Forelimb muscle (tissue), 1 donor: ENCODE data around the gene MAP3K14. TPM values are rescaled to one million over a fixed set of nuclear protein-coding genes. Genes with fewer than 3 reads are reported as not detected.

Experiments used
- DNase-seq: peaks from one replicate; pipeline ENCODE4 v3.0.0-alpha.2; 2013; ENCODE audit warnings: low read depth
- polyA plus RNA-seq: library from polyadenylated mRNA; unstranded; fragments of 120-200 nt; gene quantifications from one replicate; pipeline ENCODE4 v1.2.1, GENCODE V29; 2013; ENCODE audit not compliant: insufficient read length

Gene MAP3K14
- polyA plus RNA-seq, 1 donor, result 8.4 TPM

DNA sequence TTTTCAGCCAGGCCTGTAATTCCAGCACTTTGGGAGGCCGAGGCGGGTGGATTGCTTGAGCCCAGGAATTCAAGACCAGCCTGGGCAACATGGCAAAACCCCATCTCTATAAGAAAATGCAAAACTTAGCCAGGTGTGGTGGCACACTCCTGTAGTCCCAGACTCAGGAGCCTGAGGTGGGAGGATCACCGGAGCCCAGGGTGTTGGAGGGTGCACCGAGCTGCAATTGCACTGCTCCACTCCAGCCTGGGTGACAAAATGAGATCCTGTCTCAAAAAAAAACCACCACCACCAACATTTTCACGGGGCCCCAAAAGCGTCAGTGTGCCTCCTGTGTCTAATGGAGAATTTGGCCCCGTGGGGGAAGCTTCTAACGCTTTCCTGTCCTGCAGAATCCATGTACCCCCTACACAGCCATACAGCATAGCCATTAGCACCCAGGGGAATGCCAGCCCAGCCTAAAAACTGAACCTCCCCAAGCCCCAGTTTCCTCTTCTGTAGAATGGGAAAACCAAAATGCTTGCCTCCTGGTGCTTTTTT, 22.2 kb upstream of the MAP3K14 start:
- no peak for DNase-seq

DNA sequence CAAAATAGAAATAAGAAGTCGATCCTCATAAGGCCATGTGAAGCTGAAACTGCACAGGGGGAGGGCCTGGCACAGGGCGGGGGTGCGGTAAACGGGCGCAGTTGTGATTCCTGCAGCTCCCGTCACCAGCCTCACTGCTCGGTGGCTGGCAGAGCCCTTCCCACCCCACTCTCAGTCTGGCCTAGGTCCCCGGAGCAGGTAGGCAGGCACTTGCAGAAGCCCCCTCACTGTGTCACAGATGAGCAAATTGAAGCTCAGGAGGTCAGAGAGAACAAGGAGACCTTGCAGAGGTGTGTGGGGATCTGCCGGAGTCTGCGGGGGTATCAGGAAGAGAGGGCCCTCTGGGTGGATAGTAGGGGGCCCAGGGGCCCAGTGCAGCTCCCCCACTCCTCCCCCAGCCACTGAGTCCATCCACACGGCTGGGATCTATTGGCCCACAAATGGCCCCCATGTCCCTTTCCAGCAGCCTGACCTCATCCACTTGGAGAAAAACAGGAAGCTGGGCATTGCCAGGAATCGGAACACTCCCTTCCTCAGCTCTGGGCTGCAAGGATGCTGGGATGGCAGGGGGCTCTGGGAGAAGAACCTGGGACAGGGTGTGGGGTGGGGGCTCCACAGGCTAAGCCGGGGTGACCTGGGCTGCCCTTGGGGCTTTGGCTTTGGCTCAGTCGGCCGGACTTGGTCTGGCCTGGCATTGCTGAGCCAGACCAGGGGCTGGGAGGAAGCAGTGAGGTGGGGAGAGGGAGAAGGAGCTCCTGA, 21.4 kb upstream of the MAP3K14 start:
- no peak for DNase-seq

DNA sequence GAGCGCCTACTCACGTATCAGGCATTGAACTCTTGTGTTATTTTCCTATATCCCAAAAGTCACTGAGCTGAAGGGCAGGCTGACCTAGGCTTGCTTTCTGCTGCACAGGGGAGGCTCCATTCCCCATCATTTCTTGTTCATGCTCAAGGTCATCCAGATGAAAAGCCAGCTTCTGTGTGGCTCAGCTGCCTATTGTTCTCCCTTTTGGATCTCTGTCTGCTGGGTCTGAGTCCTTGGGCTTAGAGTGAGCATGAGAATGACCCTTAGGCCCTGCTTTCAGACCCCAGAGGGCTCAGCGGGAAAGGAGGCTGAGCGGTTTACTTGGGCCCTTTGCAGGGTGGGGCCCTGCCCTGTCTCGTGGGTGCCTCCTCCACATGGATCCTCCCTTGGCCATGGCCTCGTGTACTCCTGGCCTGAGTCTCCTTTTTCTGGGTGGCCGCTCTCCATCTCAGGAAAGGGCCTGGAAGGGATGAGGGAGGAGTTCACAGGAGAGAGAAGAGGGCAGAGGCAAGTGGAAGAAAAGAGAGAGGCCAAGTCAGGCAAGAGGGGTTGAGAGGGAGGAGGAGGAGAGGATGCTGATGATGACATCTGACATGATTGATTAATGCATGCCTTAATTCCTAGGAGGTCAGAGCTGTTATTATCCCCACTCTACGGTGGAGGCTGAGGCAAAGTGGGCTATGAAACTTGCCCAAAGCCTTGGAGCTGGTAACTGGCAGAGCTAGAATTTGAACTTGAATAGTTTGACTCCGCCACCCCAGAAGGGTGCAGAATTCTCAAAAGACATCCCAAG, 19.8 kb upstream of the MAP3K14 start:
- DNase-seq, result no peak

DNA sequence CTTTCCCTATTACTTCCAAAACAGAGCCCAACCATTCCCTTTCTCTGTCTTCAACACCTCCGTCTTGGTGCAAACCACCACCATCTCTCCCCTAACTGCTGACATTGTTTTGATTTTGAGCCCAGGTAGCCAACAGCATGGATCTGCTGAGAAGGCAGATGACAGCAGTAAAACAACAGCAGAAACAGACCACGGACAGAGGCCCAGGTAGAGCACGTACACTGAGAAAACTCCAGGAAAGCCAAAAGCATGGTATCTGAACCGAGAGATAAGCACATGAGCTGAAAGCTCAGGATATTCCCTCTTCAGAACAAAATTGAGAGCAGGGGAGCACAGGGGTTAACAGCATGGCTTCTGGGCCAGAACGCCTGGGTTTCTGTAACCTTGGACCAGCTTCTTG, 18.9 kb upstream of the MAP3K14 start:
- DNase-seq, result no peak

DNA sequence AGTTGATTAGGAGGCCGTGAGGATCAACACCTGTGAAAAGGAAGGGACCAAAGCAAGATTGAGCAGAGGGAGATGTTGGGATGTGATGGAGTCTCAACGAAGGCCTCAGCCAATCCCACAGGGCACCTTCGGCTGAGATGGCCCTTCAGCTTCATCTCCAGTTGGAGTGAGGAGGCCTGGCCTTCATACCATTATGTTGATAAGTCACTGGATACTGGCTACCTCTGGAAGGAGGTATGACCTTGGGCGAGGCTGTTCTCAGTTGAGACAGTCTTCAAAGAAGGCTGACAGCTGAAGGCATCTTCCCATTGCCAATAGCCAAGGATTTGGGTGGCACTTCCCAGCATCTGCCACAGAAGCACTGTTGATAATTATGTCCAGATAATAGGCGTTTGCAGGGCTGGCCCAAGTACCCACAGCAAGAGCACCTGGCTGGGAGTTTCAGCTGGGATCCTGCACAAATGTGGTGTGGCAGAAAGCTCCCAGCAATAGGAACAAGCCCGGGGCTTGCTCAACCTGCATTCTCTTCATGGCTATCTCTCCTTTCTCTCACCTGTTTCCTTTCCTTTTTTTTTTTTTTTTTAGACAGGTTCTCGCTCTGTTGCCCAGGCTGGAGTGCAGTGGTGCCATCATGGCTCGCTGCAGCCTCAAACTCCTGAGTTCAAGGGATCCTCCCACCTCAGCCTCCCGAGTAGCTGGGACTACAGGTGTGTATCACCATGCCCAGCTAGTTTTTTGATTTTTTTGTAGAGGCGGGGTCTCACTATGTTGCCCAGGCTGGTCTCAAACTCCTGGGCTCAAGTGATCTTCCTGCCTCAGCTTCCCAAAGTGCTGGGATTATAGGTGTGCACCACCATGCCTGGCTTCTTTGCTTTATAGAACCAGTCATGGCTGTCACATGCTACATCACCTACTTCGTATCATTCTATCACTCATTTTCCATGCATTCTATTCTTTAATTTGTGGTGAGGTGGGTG, 18.2 kb upstream of the MAP3K14 start:
- DNase-seq, result no peak

DNA sequence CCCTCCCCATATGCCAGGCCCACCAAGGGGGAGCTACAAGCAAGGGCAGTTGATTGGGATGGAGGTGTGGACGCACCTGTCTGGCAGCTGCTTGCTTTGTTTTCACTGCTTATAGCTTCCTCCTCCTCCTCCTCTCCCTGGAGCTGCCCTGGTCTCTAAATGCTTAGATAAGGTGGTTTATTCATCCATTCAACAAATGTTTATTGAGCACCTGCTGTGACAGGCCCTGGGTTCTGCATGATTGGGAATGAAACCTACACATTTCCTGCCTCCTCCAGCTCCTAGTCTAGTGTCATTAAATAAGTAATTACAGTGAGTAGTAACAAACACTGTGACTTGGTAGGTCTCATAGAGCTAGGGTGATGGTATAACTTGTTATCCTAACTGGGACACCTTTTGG, 17.4 kb upstream of the MAP3K14 start:
- DNase-seq, result no peak

DNA sequence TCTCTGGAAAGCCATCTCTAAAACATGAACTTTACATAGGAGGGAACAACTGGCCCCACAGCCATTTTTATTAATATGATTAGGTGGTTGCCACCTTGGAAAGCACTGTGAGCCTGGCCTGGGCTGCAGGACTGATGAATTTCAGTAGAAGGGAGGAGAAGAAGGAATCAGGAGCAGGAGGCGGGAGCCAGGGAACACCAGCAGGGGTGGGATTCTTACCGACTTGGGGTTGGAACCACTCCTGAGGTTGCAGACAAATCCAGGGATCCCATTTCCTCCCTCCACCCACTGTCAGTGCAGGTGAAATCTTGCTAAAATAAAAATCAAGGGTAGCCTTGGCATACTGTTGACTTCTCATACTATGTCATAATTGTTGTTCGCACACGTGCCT, 16.9 kb upstream of the MAP3K14 start:
- DNase-seq, result no peak

DNA sequence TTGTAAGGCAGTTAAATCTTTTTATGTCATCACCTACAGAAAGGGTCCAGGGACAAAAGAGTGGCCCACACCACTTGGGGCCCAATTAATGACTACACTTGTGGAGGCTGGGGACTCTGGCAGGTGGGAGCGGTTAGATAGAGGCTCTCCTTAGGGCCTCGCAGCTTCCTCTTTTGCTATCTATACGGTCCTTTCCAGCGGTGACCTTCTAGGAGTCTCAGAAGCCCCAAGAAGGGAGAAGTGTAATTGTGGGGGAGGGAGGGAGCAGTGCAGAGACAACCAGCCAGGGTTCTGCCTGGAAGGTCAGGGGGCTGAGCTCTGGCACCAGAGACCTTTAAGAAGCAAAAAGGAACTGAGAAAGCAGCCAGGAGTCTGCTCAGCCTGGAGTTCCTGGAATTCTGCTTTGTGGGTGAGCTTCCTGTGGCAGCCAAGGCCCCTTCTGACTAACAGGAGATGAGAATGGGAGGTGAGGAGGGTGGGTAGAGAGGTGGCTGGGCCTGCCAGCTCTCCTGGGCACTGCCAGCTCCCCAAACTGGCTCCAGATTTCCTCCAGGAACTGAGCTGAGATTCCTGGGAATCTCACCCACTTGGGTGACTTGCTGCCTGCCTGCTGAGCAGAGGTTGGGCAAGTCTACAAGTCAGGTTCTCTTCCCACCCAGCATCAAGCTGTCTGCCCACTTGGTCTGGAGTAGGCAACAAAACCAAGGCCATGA, 16.3 kb upstream of the MAP3K14 start:
- DNase-seq, result no peak

DNA sequence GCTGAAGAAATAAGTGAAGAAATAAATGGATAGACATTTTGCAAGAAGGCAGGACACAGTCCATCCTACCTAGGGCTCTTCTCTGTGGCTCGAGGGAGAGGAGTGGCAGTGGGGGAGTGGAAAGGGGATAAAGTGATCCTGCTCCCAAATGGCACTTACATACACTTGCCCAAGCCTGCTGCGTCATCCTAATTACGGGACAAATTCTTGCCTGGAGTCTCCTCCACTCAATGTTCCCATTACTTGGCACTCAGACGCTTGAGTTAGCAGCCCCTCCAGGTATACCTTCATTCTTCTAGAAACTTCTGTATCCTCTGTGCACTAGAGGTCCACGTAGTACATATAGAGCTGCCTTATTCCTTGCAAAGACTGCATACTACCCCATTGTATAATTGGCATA, 15.7 kb upstream of the MAP3K14 start:
- no peak for DNase-seq

DNA sequence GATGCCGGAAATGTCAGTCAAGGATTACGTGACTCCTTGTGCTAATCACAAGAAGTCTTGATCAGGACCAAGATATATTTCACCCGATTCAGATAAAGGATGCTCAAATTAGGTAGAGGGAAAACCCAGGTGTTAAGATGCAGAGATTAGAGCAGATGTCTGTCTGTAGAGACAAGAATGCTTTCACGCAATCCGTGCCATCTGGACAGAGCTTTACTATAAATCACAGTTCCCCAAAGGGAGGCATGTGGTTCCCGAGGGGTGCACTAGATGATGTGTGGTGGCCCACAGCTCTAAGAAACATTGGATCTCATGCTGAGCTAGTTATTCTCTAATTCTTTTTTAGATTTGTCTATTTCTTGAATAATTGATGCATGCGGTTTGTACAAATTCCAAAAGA, 9.8 kb upstream of the MAP3K14 start:
- no peak for DNase-seq

DNA sequence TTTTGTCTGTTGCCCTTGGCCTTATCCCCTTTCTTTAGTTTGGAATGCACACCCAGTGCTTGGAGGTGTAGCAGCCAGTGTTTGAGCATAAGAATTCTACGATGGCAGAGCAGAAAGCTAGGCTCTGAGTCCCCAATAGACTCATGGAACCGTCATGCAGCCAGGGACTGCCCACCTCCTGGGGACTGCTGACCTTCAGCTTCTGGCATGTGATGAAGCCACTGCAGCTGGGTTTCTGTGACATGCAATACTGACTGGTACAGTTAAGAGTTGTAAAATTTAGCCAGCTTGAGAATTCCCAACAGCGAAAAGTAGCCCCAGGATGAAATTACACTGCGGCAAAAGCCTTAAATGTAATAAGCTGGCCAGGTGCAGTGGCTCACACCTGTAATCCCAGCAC, 9.0 kb upstream of the MAP3K14 start:
- no peak for DNase-seq

DNA sequence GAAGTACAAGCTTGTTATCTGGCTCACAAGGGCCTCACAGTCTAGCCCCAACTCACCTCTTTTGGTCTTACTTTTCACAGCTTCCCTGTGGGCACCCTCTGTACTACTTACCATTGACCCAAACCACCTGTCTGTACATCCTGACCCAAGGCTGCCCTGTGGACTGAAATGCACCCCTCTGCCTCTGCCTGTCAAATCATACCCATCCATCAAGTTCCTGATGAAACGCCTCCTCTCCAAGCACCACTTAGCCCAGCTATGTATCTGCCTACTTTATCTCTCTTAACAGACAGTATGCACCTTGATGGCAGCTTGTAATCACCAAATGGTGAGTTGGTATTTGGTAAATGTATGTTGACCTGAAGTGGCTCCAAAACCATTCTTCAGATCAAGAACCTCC, 7.5 kb upstream of the MAP3K14 start:
- DNase-seq, result no peak

DNA sequence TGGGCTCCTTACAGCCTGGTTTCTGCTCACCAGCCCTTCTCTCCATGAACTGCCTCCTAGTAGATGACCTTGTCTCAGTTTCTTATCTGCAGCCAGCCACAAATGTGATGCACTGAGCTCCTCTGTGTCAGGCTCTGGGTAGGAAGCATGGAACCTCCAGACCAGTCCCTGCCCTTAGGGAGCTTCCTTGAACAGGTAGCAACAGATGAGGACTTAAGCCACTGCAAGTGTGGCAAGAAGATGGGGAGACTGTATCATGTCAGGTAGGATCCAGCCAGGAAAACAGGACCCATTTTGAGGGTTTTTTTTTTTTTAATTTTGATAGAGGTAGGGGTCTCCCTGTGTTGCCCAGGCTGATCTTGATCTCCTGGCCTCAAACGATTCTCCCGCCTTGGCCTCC, 5.3 kb upstream of the MAP3K14 start:
- no peak for DNase-seq

DNA sequence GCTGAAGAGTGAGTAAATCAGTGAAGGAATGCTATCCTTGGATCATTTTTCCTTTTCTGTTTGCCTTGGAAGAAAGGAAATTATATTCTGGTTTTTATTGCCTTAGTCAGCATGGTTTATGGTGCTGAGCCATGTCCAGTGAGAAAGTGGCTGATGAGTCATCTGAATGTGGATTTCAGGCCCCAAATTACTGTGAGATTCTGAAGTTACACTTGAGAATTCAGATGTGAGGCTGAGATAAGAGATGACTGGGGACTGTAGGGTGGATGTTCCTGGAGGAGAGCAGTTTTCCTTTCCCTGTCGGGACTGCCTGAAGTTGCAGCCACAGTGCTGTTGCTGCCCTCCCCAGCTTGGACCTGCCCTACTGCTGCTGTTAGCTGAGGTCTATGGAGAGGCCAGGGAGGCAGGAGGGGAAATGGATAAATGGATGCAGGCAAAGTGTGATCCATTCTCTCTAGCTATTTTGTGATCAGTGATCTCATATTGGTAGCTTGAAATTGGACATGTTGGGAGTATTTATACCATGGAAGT, 4.2 kb upstream of the MAP3K14 start:
- DNase-seq, result no peak

DNA sequence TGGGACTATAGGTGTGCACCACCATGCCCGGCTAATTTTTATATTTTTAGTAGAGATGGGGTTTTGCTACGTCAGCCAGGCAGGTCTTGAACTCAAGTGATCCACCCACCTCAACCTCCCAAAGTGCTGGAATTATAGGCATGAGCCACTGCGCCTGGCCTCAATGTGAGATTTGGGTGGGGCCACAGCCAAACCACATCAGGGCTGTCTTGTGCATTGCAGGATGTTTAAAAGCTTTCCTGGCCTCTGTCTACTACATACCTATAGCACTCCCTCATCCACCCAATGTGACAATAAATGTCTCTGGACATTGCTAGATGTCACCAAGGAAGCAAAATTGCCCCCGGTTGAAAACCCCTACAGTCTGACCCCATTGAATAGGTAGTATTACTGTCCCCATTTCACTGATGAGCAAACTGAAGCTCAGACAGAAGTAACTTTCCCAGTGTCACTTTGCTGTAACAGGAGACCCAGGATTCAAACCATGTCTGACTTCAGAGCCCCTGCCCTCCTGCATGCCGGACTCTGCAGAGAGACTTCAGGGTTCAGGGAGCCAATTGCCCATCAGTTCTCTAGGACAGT, 3.6 kb upstream of the MAP3K14 start:
- no peak for DNase-seq

DNA sequence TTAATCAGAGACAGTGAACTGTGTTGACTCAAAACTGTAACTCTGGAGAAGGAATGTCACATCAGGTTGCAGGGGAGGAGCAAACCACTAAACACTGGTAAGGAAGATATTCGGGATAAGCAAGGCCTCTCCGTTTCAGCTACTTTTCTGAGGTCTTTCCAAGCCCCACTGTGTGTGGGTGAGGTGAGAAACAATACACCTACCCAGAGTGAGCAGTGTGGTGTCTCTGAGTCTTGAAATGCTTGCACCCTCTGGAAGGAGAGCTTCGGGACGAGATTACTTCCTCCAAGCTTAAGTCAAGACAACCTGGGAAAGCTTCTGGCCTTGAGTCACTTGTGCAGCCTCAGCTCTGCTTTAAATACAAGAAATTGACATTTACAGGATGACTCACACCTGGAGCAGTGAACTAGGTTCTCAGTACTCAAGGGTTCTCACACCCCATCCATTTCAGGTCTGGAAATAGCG, 2.5 kb upstream of the MAP3K14 start:
- DNase-seq, result no peak

DNA sequence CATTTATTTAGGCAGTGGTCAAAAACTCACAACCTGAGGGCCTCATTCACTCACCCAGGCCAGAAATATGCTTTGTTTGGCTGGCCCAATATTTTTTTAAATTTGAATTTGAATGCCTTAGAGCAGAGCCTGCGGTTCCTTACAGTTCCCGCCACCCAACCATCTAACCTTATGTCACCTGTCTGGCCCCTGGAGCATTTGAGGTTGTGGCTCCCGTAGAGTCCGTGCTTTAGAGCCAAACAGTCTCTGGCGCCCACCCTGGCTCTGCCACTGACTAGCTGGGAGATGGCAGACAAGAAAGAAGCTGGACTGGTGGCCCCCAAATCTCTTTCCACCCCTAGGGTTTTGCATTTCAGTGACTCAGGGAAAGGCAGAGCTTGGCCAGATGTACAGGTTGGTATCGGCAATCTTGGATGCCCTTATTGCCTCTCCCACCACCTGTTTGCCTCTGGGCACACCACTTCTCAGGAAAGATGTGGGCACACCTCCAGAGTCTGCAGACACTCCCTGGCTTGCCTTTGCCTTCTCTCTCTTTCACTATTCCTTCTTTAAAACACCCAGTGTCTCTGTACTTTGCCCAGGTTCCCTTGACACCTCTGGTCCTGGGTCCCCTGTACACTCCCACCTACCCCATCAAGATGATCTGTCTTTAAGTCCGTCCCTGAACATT, 1.9 kb upstream of the MAP3K14 start:
- DNase-seq, result no peak

DNA sequence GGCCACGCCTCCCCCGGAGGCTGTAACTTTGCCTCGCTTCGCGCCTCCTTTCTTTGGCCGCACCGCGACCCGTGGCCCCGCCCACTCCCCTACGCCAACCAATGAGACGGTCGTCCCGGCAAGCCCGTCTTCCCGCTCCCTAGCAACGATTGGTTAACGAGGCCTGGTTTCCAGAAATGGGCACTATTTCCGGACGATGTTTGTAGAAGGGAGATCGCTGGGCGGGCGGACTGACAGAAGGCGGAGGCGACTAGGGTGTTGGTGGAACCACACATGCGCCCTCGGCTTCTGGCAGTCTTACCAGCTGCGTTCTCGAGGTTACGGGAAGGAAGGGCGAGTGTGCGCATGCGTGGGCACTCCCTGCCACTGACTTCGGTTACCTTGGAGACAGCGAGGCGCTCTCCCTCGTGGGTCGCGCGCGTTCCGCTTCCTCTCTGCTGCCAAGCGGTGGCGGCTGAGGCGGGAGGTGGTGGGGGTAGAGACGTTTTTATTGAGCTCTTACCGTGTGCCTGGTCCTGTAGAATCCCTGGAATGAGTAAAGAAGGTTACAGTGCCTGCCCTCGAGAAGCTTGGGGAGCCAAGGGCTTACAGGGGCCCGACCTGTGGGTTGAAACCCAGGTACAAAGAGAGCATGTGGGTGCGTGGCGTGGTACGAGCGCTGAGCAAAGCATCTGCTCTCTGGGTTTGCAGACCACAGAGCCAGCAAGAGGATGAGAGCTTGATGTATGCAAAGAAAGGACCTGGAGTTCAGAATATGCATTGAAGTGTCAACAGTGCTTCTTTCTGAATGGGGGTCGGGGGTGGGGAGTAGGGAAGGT, 500 bp upstream of the MAP3K14 start:
- peak; percentile 100 for DNase-seq
